ENCODE measurements around the gene TNS1.
A peak's percentile ranks its signal among the peaks of the same experiment; 100 is the strongest.

The TNS1 gene

GRCh38 chr2:217912098-217913024 is 90.4 kb downstream of the TNS1 start:
- in situ Hi-C loops (cut with MboI; ENCODE audit: low pct_unique_long_range_greater_than_20kb, low sequenced_read_pairs) = no loop called here
- DNase-seq = no peak

- DNase-seq = no peak
- in situ Hi-C loops (cut with MboI; ENCODE audit: low pct_unique_long_range_greater_than_20kb, low sequenced_read_pairs) = no loop called here
Observed at GRCh38 chr2:217911283-217912097, 91.3 kb downstream of the TNS1 start.

GRCh38 chr2:217910875-217911212 is 92.0 kb downstream of the TNS1 start:
- in situ Hi-C loops (cut with MboI; ENCODE audit: low pct_unique_long_range_greater_than_20kb, low sequenced_read_pairs) = no loop called here

GRCh38 chr2:217909156-217909820 is 93.5 kb downstream of the TNS1 start:
- no peak for DNase-seq
- in situ Hi-C loops (cut with MboI; ENCODE audit: low pct_unique_long_range_greater_than_20kb, low sequenced_read_pairs) = no loop called here

More at GRCh38 chr2:217910875-217911212, 92.0 kb downstream of the TNS1 start:
- no peak for DNase-seq

- in situ Hi-C loops (cut with MboI; ENCODE audit: low pct_unique_long_range_greater_than_20kb, low sequenced_read_pairs) = no loop called here
- no peak for DNase-seq
Observed at GRCh38 chr2:217908544-217908943, 94.3 kb downstream of the TNS1 start.

- DNase-seq = no peak
- in situ Hi-C loops (cut with MboI; ENCODE audit: low pct_unique_long_range_greater_than_20kb, low sequenced_read_pairs) = no loop called here
Observed at GRCh38 chr2:217907266-217907665, 95.5 kb downstream of the TNS1 start.

GRCh38 chr2:217906798-217907197 is 96.0 kb downstream of the TNS1 start:
- DNase-seq = no peak
- in situ Hi-C loops (cut with MboI; ENCODE audit: low pct_unique_long_range_greater_than_20kb, low sequenced_read_pairs) = no loop called here

- in situ Hi-C loops (cut with MboI; ENCODE audit: low pct_unique_long_range_greater_than_20kb, low sequenced_read_pairs) = no loop called here
- DNase-seq = no peak
Observed at GRCh38 chr2:217905896-217906295, 96.9 kb downstream of the TNS1 start.

- DNase-seq = no peak
- in situ Hi-C loops (cut with MboI; ENCODE audit: low pct_unique_long_range_greater_than_20kb, low sequenced_read_pairs) = no loop called here
Observed at GRCh38 chr2:217905395-217905794, 97.4 kb downstream of the TNS1 start.

GRCh38 chr2:217904614-217904965 is 98.2 kb downstream of the TNS1 start:
- in situ Hi-C loops (cut with MboI; ENCODE audit: low pct_unique_long_range_greater_than_20kb, low sequenced_read_pairs) = no loop called here
- no peak for DNase-seq

GRCh38 chr2:217903859-217904613 is 98.8 kb downstream of the TNS1 start:
- DNase-seq = no peak
- in situ Hi-C loops (cut with MboI; ENCODE audit: low pct_unique_long_range_greater_than_20kb, low sequenced_read_pairs) = no loop called here

GRCh38 chr2:217903142-217903858 is 99.5 kb downstream of the TNS1 start:
- no peak for DNase-seq
- in situ Hi-C loops (cut with MboI; ENCODE audit: low pct_unique_long_range_greater_than_20kb, low sequenced_read_pairs) = no loop called here

GRCh38 chr2:217902379-217903141 is 100.2 kb downstream of the TNS1 start:
- in situ Hi-C loops (cut with MboI; ENCODE audit: low pct_unique_long_range_greater_than_20kb, low sequenced_read_pairs) = no loop called here
- peak; percentile 55 for DNase-seq

GRCh38 chr2:217901835-217902378 is 100.9 kb downstream of the TNS1 start:
- no peak for DNase-seq
- in situ Hi-C loops (cut with MboI; ENCODE audit: low pct_unique_long_range_greater_than_20kb, low sequenced_read_pairs) = no loop called here

GRCh38 chr2:217901400-217901799 is 101.4 kb downstream of the TNS1 start:
- in situ Hi-C loops (cut with MboI; ENCODE audit: low pct_unique_long_range_greater_than_20kb, low sequenced_read_pairs) = no loop called here
- no peak for DNase-seq

- DNase-seq = no peak
- in situ Hi-C loops (cut with MboI; ENCODE audit: low pct_unique_long_range_greater_than_20kb, low sequenced_read_pairs) = no loop called here
Observed at GRCh38 chr2:217900780-217901360, 101.9 kb downstream of the TNS1 start.

- peak; percentile 27 for DNase-seq
- in situ Hi-C loops (cut with MboI; ENCODE audit: low pct_unique_long_range_greater_than_20kb, low sequenced_read_pairs) = no loop called here
Observed at GRCh38 chr2:217900010-217900779, 102.6 kb downstream of the TNS1 start.
